Mesothelial cell of epicardium (in vitro differentiated cells): Measurements from ENCODE around the gene IGF2R. TPM values are rescaled to one million over a fixed set of nuclear protein-coding genes. Genes with fewer than 3 reads are reported as not detected.

Experiments used
- DNase-seq, 2 experiments: peaks; one replicate each; pipeline ENCODE4 v3.0.0; 2021; ENCODE audit warnings: low spot score in 2 of 2; ENCODE audit not compliant: unreplicated experiment in 2 of 2
- H3K27ac Mint-ChIP-seq: 2 replicates; pipeline ENCODE4 v1.8.0; 2021; ENCODE audit warnings: mixed read lengths
- H3K27me3 Mint-ChIP-seq: 2 replicates; pipeline ENCODE4 v1.8.0; 2021; ENCODE audit warnings: low read depth, mixed read lengths
- H3K36me3 Mint-ChIP-seq: 2 replicates; pipeline ENCODE4 v1.8.0; 2021; ENCODE audit warnings: mixed read lengths
- H3K4me1 Mint-ChIP-seq: 2 replicates; pipeline ENCODE4 v1.8.0; 2021; ENCODE audit warnings: mixed read lengths
- H3K4me3 Mint-ChIP-seq: 2 replicates; pipeline ENCODE4 v1.8.0; 2021; ENCODE audit warnings: mild to moderate bottlenecking, moderate library complexity, mixed read lengths
- H3K9me3 Mint-ChIP-seq: 2 replicates; pipeline ENCODE4 v1.8.0; 2021; ENCODE audit warnings: mixed read lengths
- CTCF ChIP-seq: fragments of 200-600 bp; sonication (generic); IDR thresholded peaks from one replicate; pipeline ENCODE4 v1.5.0; 2021; ENCODE audit warnings: antibody characterized with exemption; ENCODE audit not compliant: unreplicated experiment
- total RNA-seq: library from RNA; stranded (reverse); gene quantifications from 3 replicates; pipeline ENCODE4 v1.2.1, GENCODE V29; 2021

The IGF2R gene
- total RNA-seq, 1 donor from 2014 or later: 112 TPM

GRCh38 chr6:160141001-160141726 is 172.3 kb downstream of the IGF2R start:
- Mint-ChIP-seq H3K9me3 (peaks cover 10% of the 10 kb centered on the region), H3K27me3 (no peaks in the 10 kb centered on the region), H3K4me3 (no peak overlapping the region), H3K4me1 (peaks cover 31% of the 10 kb centered on the region), H3K36me3 (peaks cover 17% of the 10 kb centered on the region), H3K27ac (peak overlapping the region; percentile 65)
- no peak for DNase-seq
- no peak for TF ChIP-seq CTCF

GRCh38 chr6:160142115-160142715 is 173.3 kb downstream of the IGF2R start:
- no peak for TF ChIP-seq CTCF
- Mint-ChIP-seq H3K27me3 (no peaks in the 10 kb centered on the region), H3K36me3 (peaks cover 17% of the 10 kb centered on the region), H3K9me3 (peaks cover 10% of the 10 kb centered on the region), H3K27ac (peak overlapping the region; percentile 48), H3K4me1 (peaks cover 31% of the 10 kb centered on the region), H3K4me3 (no peak overlapping the region)
- DNase-seq: no peak

GRCh38 chr6:160146454-160147145 is 177.7 kb downstream of the IGF2R start:
- Mint-ChIP-seq H3K27ac (no peak overlapping the region), H3K4me3 (no peak overlapping the region), H3K36me3 (peaks cover 22% of the 10 kb centered on the region), H3K9me3 (peaks cover 15% of the 10 kb centered on the region), H3K4me1 (peaks cover 4% of the 10 kb centered on the region), H3K27me3 (no peaks in the 10 kb centered on the region)
- no peak for TF ChIP-seq CTCF
- DNase-seq: no peak

- Mint-ChIP-seq H3K9me3 (peaks cover 21% of the 10 kb centered on the region), H3K4me1 (peaks cover under 1% of the 10 kb centered on the region), H3K36me3 (peaks cover 27% of the 10 kb centered on the region), H3K27ac (no peak overlapping the region), H3K4me3 (no peak overlapping the region), H3K27me3 (no peaks in the 10 kb centered on the region)
- no peak for DNase-seq
- TF ChIP-seq CTCF: no peak
These were observed 178.3 kb downstream of the IGF2R start for GRCh38 chr6:160147146-160147536.

- Mint-ChIP-seq H3K4me1 (no peaks in the 10 kb centered on the region), H3K27ac (no peak overlapping the region), H3K36me3 (peaks cover 47% of the 10 kb centered on the region), H3K4me3 (no peak overlapping the region), H3K27me3 (no peaks in the 10 kb centered on the region), H3K9me3 (peaks cover 36% of the 10 kb centered on the region)
- no peak for DNase-seq
- no peak for TF ChIP-seq CTCF
These were observed 185.6 kb downstream of the IGF2R start for GRCh38 chr6:160154471-160154870.
